ENCODE results near the gene NRXN3.

Gene NRXN3

GRCh38 chr14:79861111-79861510 lies 1690.9 kb downstream of the NRXN3 start:
- no peaks in the 10 kb centered on the region for H3K27me3 Mint-ChIP-seq
- H3K9me3 Mint-ChIP-seq: peaks cover 0 to under 1% of the 10 kb centered on the region in 2 donors
- H3K4me1 Mint-ChIP-seq (ENCODE audit: low read depth in 2 of 2): no peaks in the 10 kb centered on the region
- ATAC-seq (replicated peaks) (no peak), DNase-seq (no peak)
- no peak overlapping the region for H3K4me3 Mint-ChIP-seq
- no peak overlapping the region for H3K27ac Mint-ChIP-seq
- peaks cover 3% of the 10 kb centered on the region for H3K36me3 Mint-ChIP-seq (ENCODE audit: insufficient read depth)

- H3K4me1 Mint-ChIP-seq (ENCODE audit: low read depth in 2 of 2): no peaks in the 10 kb centered on the region
- no peak overlapping the region for H3K27ac Mint-ChIP-seq
- H3K9me3 Mint-ChIP-seq: peaks cover 0 to 7% of the 10 kb centered on the region in 2 donors
- DNase-seq: no peak
- no peaks in the 10 kb centered on the region for H3K27me3 Mint-ChIP-seq
- peaks cover 3% of the 10 kb centered on the region for H3K36me3 Mint-ChIP-seq (ENCODE audit: insufficient read depth)
- no peak overlapping the region for H3K4me3 Mint-ChIP-seq
- ATAC-seq (replicated peaks): no peak
Measured at GRCh38 chr14:79862045-79862444, 1691.9 kb downstream of the NRXN3 start.

- no peak for DNase-seq
- peaks cover 6 to 19% of the 10 kb centered on the region in 2 donors for H3K9me3 Mint-ChIP-seq
- H3K27me3 Mint-ChIP-seq: no peaks in the 10 kb centered on the region
- no peak for ATAC-seq (replicated peaks)
- no peaks in the 10 kb centered on the region for H3K36me3 Mint-ChIP-seq (ENCODE audit: insufficient read depth)
- H3K27ac Mint-ChIP-seq: no peak overlapping the region
- H3K4me3 Mint-ChIP-seq: no peak overlapping the region
- no peaks in the 10 kb centered on the region for H3K4me1 Mint-ChIP-seq (ENCODE audit: low read depth in 2 of 2)
Measured at GRCh38 chr14:79871136-79871535, 1701.0 kb downstream of the NRXN3 start.

GRCh38 chr14:79878229-79878628 lies 1708.1 kb downstream of the NRXN3 start:
- Mint-ChIP-seq H3K27me3 (no peaks in the 10 kb centered on the region), H3K36me3 (ENCODE audit: insufficient read depth) (no peaks in the 10 kb centered on the region), H3K27ac (no peak overlapping the region), H3K4me1 (ENCODE audit: low read depth in 2 of 2) (no peaks in the 10 kb centered on the region), H3K9me3 (peaks cover 7 to 11% of the 10 kb centered on the region in 2 donors), H3K4me3 (no peak overlapping the region)
- no peak for DNase-seq
- no peak for ATAC-seq (replicated peaks)

- no peaks in the 10 kb centered on the region for H3K4me1 Mint-ChIP-seq (ENCODE audit: low read depth in 2 of 2)
- H3K36me3 Mint-ChIP-seq (ENCODE audit: insufficient read depth): no peaks in the 10 kb centered on the region
- peaks cover 7 to 11% of the 10 kb centered on the region in 2 donors for H3K9me3 Mint-ChIP-seq
- no peak for ATAC-seq (replicated peaks)
- H3K27ac Mint-ChIP-seq: no peak overlapping the region
- H3K27me3 Mint-ChIP-seq: no peaks in the 10 kb centered on the region
- no peak overlapping the region for H3K4me3 Mint-ChIP-seq
- DNase-seq: no peak
Measured at GRCh38 chr14:79878785-79879184, 1708.6 kb downstream of the NRXN3 start.

GRCh38 chr14:79881299-79881698 lies 1711.1 kb downstream of the NRXN3 start:
- ATAC-seq (replicated peaks) (no peak), DNase-seq (no peak)
- Mint-ChIP-seq H3K4me3 (no peak overlapping the region), H3K4me1 (ENCODE audit: low read depth in 2 of 2) (no peaks in the 10 kb centered on the region), H3K27ac (no peak overlapping the region), H3K36me3 (ENCODE audit: insufficient read depth) (no peaks in the 10 kb centered on the region), H3K9me3 (peaks cover 8 to 13% of the 10 kb centered on the region in 2 donors), H3K27me3 (no peaks in the 10 kb centered on the region)

- H3K27ac Mint-ChIP-seq: no peak overlapping the region
- H3K4me1 Mint-ChIP-seq (ENCODE audit: low read depth in 2 of 2): no peaks in the 10 kb centered on the region
- ATAC-seq (replicated peaks): no peak
Measured at GRCh38 chr14:79890527-79890926, 1720.4 kb downstream of the NRXN3 start.

GRCh38 chr14:79896009-79896408 lies 1725.8 kb downstream of the NRXN3 start:
- Mint-ChIP-seq H3K36me3 (ENCODE audit: insufficient read depth) (no peaks in the 10 kb centered on the region), H3K4me1 (ENCODE audit: low read depth in 2 of 2) (no peaks in the 10 kb centered on the region), H3K27ac (no peak overlapping the region), H3K9me3 (peaks cover 9 to 18% of the 10 kb centered on the region in 2 donors), H3K4me3 (no peak overlapping the region), H3K27me3 (no peaks in the 10 kb centered on the region)
- ATAC-seq (replicated peaks): no peak
- no peak for DNase-seq

More at GRCh38 chr14:79890527-79890926, 1720.4 kb downstream of the NRXN3 start:
- H3K9me3 Mint-ChIP-seq: peaks cover 3 to 10% of the 10 kb centered on the region in 2 donors
- H3K27me3 Mint-ChIP-seq: no peaks in the 10 kb centered on the region
- no peak for DNase-seq
- H3K4me3 Mint-ChIP-seq: no peak overlapping the region
- H3K36me3 Mint-ChIP-seq (ENCODE audit: insufficient read depth): no peaks in the 10 kb centered on the region

- Mint-ChIP-seq H3K4me1 (ENCODE audit: low read depth in 2 of 2) (no peaks in the 10 kb centered on the region), H3K27ac (no peak overlapping the region), H3K9me3 (peaks cover 8% of the 10 kb centered on the region in 2 donors), H3K4me3 (no peak overlapping the region), H3K27me3 (no peaks in the 10 kb centered on the region), H3K36me3 (ENCODE audit: insufficient read depth) (no peaks in the 10 kb centered on the region)
- DNase-seq (no peak), ATAC-seq (replicated peaks) (no peak)
Measured at GRCh38 chr14:79899610-79900009, 1729.4 kb downstream of the NRXN3 start.

GRCh38 chr14:79904497-79904896 lies 1734.3 kb downstream of the NRXN3 start:
- no peak overlapping the region for H3K4me3 Mint-ChIP-seq
- H3K27me3 Mint-ChIP-seq: no peaks in the 10 kb centered on the region
- no peak for ATAC-seq (replicated peaks)
- no peak overlapping the region for H3K27ac Mint-ChIP-seq
- H3K36me3 Mint-ChIP-seq (ENCODE audit: insufficient read depth): no peaks in the 10 kb centered on the region
- peaks cover 7 to 8% of the 10 kb centered on the region in 2 donors for H3K9me3 Mint-ChIP-seq
- no peak for DNase-seq
- no peaks in the 10 kb centered on the region for H3K4me1 Mint-ChIP-seq (ENCODE audit: low read depth in 2 of 2)

GRCh38 chr14:79906994-79907393 lies 1736.8 kb downstream of the NRXN3 start:
- Mint-ChIP-seq H3K4me3 (no peak overlapping the region), H3K4me1 (ENCODE audit: low read depth in 2 of 2) (no peaks in the 10 kb centered on the region), H3K36me3 (ENCODE audit: insufficient read depth) (no peaks in the 10 kb centered on the region), H3K27me3 (no peaks in the 10 kb centered on the region), H3K27ac (no peak overlapping the region), H3K9me3 (peaks cover 3 to 9% of the 10 kb centered on the region in 2 donors)
- DNase-seq: no peak
- no peak for ATAC-seq (replicated peaks)

GRCh38 chr14:79910086-79910485 lies 1739.9 kb downstream of the NRXN3 start:
- no peak overlapping the region for H3K4me3 Mint-ChIP-seq
- no peaks in the 10 kb centered on the region for H3K4me1 Mint-ChIP-seq (ENCODE audit: low read depth in 2 of 2)
- ATAC-seq (replicated peaks) (no peak), DNase-seq (no peak)
- peaks cover 11 to 16% of the 10 kb centered on the region in 2 donors for H3K9me3 Mint-ChIP-seq
- H3K36me3 Mint-ChIP-seq (ENCODE audit: insufficient read depth): no peaks in the 10 kb centered on the region
- H3K27me3 Mint-ChIP-seq: no peaks in the 10 kb centered on the region
- H3K27ac Mint-ChIP-seq: no peak overlapping the region

- Mint-ChIP-seq H3K4me1 (ENCODE audit: low read depth in 2 of 2) (no peaks in the 10 kb centered on the region), H3K4me3 (no peak overlapping the region), H3K9me3 (peaks cover 11 to 16% of the 10 kb centered on the region in 2 donors), H3K27ac (no peak overlapping the region), H3K27me3 (no peaks in the 10 kb centered on the region), H3K36me3 (ENCODE audit: insufficient read depth) (no peaks in the 10 kb centered on the region)
- DNase-seq (no peak), ATAC-seq (replicated peaks) (no peak)
Measured at GRCh38 chr14:79911744-79912143, 1741.6 kb downstream of the NRXN3 start.

GRCh38 chr14:79914595-79914994 lies 1744.4 kb downstream of the NRXN3 start:
- Mint-ChIP-seq H3K9me3 (peaks cover 11 to 18% of the 10 kb centered on the region in 2 donors), H3K27me3 (no peaks in the 10 kb centered on the region), H3K4me3 (no peak overlapping the region), H3K36me3 (ENCODE audit: insufficient read depth) (no peaks in the 10 kb centered on the region), H3K4me1 (ENCODE audit: low read depth in 2 of 2) (no peaks in the 10 kb centered on the region), H3K27ac (no peak overlapping the region)
- DNase-seq: no peak
- no peak for ATAC-seq (replicated peaks)

GRCh38 chr14:79915406-79915805 lies 1745.2 kb downstream of the NRXN3 start:
- Mint-ChIP-seq H3K9me3 (peaks cover 10 to 14% of the 10 kb centered on the region in 2 donors), H3K4me3 (no peak overlapping the region), H3K4me1 (ENCODE audit: low read depth in 2 of 2) (no peaks in the 10 kb centered on the region), H3K36me3 (ENCODE audit: insufficient read depth) (no peaks in the 10 kb centered on the region), H3K27ac (no peak overlapping the region), H3K27me3 (no peaks in the 10 kb centered on the region)
- ATAC-seq (replicated peaks): no peak
- no peak for DNase-seq

All from effector memory CD8-positive, alpha-beta T cell (primary cell).